GM12878 (cell line): ENCODE data around the gene GSS. TPM values are rescaled to one million over a fixed set of nuclear protein-coding genes. Genes with fewer than 3 reads are reported as not detected.

ENCODE experiments used
- ATAC-seq: fragments of 200-7000 bp; cut with Tn5 transposase; 3 replicates; pipeline ENCODE4 v1.9.1; 2020; ENCODE audit warnings: mild to moderate bottlenecking, moderate library complexity
- BruUV-seq: library from RNA; stranded (reverse); fragments of 400-500 nt; replicated peaks from 2 replicates; lab custom pipeline; 2021; lab: Mats Ljungman, UMichigan
- CTCF ChIA-PET: fragments of 300-600 bp; sonication (Branson Sonifier 250); formaldehyde crosslinking; extraction: SDS; loops from one replicate; lab custom pipeline; 2021; ENCODE audit warnings: inconsistent platforms; lab: Yijun Ruan, JAX
- POLR2A ChIA-PET: fragments of 350-600 bp; formaldehyde crosslinking; extraction: SDS; loops from one replicate; lab custom pipeline; 2021; ENCODE audit warnings: inconsistent platforms; lab: Charles Lee
- RAD21 ChIA-PET: fragments of 300-600 bp; sonication (Branson Sonifier 250); formaldehyde crosslinking; loops from one replicate; lab custom pipeline; 2023; ENCODE audit warnings: antibody characterized with exemption; ENCODE audit not compliant: unreplicated experiment; lab: Charles Lee
- SMC1A ChIA-PET: fragments of 300-600 bp; sonication (Branson Sonifier 250); formaldehyde crosslinking; loops from one replicate; lab custom pipeline; 2023; ENCODE audit not compliant: unreplicated experiment, uncharacterized antibody; lab: Charles Lee
- DNase-seq: peaks from one replicate; pipeline ENCODE4 v3.0.0-alpha.2; 2011; ENCODE audit warnings: low read depth, low spot score
- FAIRE-seq: peaks from 3 replicates; lab custom pipeline; 2011; peaks lifted over from hg19 to GRCh38; lab: Jason Lieb, UNC
- H2AFZ ChIP-seq: 2 replicates; pipeline ENCODE4 v1.6.0; 2011; ENCODE audit warnings: low read depth, low read length, control low read depth; ENCODE audit not compliant: control insufficient read depth
- H3K27ac ChIP-seq: 2 replicates; pipeline ENCODE4 v1.5.1; 2011; ENCODE audit warnings: control low read depth; ENCODE audit not compliant: control insufficient read depth, insufficient read depth
- H3K27me3 ChIP-seq, 2 experiments: replicated peaks in 1 of 2; 2 replicates each; pipeline versions ENCODE4 v1.6.0 to v1.6.1; 2011; ENCODE audit warnings: low read length in 1 of 2; ENCODE audit not compliant: control insufficient read depth in 2 of 2, insufficient read depth in 2 of 2
- H3K36me3 ChIP-seq, 2 experiments: 2 replicates each; pipeline ENCODE4 v1.5.1; 2011; ENCODE audit warnings: low read length in 1 of 2; ENCODE audit not compliant: control insufficient read depth in 2 of 2, insufficient read depth in 2 of 2
- H3K4me1 ChIP-seq: 2 replicates; pipeline ENCODE4 v1.6.1; 2011; ENCODE audit warnings: mild to moderate bottlenecking, low read length, moderate library complexity, mixed read lengths; ENCODE audit not compliant: control insufficient read depth, insufficient read depth
- H3K4me2 ChIP-seq: 2 replicates; pipeline ENCODE4 v1.6.0; 2011; ENCODE audit warnings: control low read depth; ENCODE audit not compliant: control insufficient read depth, insufficient read depth
- H3K4me3 ChIP-seq: fragments of 200-600 bp; sonication (generic); 2 replicates; pipeline ENCODE4 v1.5.1; 2016
- H3K79me2 ChIP-seq: 2 replicates; pipeline ENCODE4 v1.6.0; 2011; ENCODE audit warnings: low read length; ENCODE audit not compliant: control insufficient read depth, insufficient read depth
- H3K9ac ChIP-seq: 2 replicates; pipeline ENCODE4 v1.8.0; 2011; ENCODE audit warnings: low read length, control low read depth, mixed read lengths; ENCODE audit not compliant: control insufficient read depth, insufficient read depth
- H3K9me3 ChIP-seq: replicated peaks from 3 replicates; pipeline ENCODE4 v1.5.1; 2011; ENCODE audit warnings: mild to moderate bottlenecking, low read length; ENCODE audit not compliant: control insufficient read depth, insufficient read depth
- H4K20me1 ChIP-seq: 2 replicates; pipeline ENCODE4 v1.6.0; 2011; ENCODE audit not compliant: control insufficient read depth, insufficient read depth
- BRCA1 ChIP-seq: IDR thresholded peaks from 2 replicates; pipeline ENCODE4 v1.6.1; 2011; ENCODE audit warnings: low read depth, low read length, improper control_type of control experiment
- CBX3 ChIP-seq: fragments of 200-600 bp; sonication (generic); IDR thresholded peaks from 2 replicates; pipeline ENCODE4 v1.6.1; 2016; ENCODE audit warnings: low read depth, borderline replicate concordance
- CREM ChIP-seq: IDR thresholded peaks from 2 replicates; pipeline ENCODE4 v1.6.1; 2014; ENCODE audit warnings: antibody characterized with exemption, low read depth
- EGR1 ChIP-seq, 2 experiments: IDR thresholded peaks; 1 replicate in 1 of 2; 2 replicates in 1 of 2; pipeline ENCODE4 v1.6.1; 2011 to 2012; ENCODE audit warnings: low read depth in 2 of 2, low read length in 2 of 2, borderline replicate concordance in 1 of 2, mild to moderate bottlenecking in 1 of 2, moderate library complexity in 1 of 2
- EP300 ChIP-seq, 2 experiments: fragments of 150-350 bp in 1 of 2; IDR thresholded peaks; 2 replicates each; pipeline ENCODE4 v1.6.1; 2011 to 2012; ENCODE audit warnings: low read depth in 2 of 2, low read length in 2 of 2, borderline replicate concordance in 1 of 2, improper control_type of control experiment in 1 of 2, inconsistent platforms in 1 of 2; ENCODE audit not compliant: control insufficient read depth in 1 of 2
- FOXK2 ChIP-seq: fragments of 450-650 bp; IDR thresholded peaks from 2 replicates; pipeline ENCODE4 v1.6.1; 2017; ENCODE audit warnings: mild to moderate bottlenecking, moderate library complexity
- GATAD2B ChIP-seq: fragments of 450-650 bp; conservative IDR thresholded peaks from 2 replicates; pipeline ENCODE4 v1.6.1; 2017; ENCODE audit warnings: low read depth, mild to moderate bottlenecking, moderate library complexity
- NR2C1 ChIP-seq: fragments of 450-650 bp; IDR thresholded peaks from 2 replicates; pipeline ENCODE4 v1.6.1; 2017; ENCODE audit warnings: antibody characterized with exemption, mild to moderate bottlenecking, moderate library complexity
- PML ChIP-seq: IDR thresholded peaks from 2 replicates; pipeline ENCODE4 v1.6.1; 2012; ENCODE audit warnings: low read length, inconsistent platforms
- POLR2AphosphoS2 ChIP-seq: IDR thresholded peaks from 2 replicates; pipeline ENCODE4 v1.6.1; 2011; ENCODE audit warnings: low read depth, mild to moderate bottlenecking, low read length, improper control_type of control experiment, moderate library complexity
- SIN3A ChIP-seq: IDR thresholded peaks from 2 replicates; pipeline ENCODE4 v1.6.1; 2012; ENCODE audit warnings: low read depth, low read length, improper control_type of control experiment
- SMAD1 ChIP-seq: fragments of 450-650 bp; IDR thresholded peaks from 2 replicates; pipeline ENCODE4 v1.6.1; 2018; ENCODE audit warnings: mild to moderate bottlenecking, low read depth; ENCODE audit not compliant: partially characterized antibody
- SMARCA5 ChIP-seq: fragments of 450-650 bp; IDR thresholded peaks from 2 replicates; pipeline ENCODE4 v1.6.1; 2017; ENCODE audit warnings: mild to moderate bottlenecking
- SP1 ChIP-seq: IDR thresholded peaks from one replicate; pipeline ENCODE4 v1.6.1; 2011; ENCODE audit warnings: low read depth, low read length
- TARDBP ChIP-seq: IDR thresholded peaks from 2 replicates; pipeline ENCODE4 v1.6.1; 2016; ENCODE audit warnings: borderline replicate concordance
- TCF12 ChIP-seq: IDR thresholded peaks from 2 replicates; pipeline ENCODE4 v1.6.1; 2011; ENCODE audit warnings: low read depth, mild to moderate bottlenecking, low read length
- TCF3 ChIP-seq: IDR thresholded peaks from 2 replicates; pipeline ENCODE4 v1.6.1; 2012; ENCODE audit warnings: low read depth, mild to moderate bottlenecking, low read length, borderline replicate concordance; ENCODE audit not compliant: insufficient read depth
- TCF7 ChIP-seq: IDR thresholded peaks from 2 replicates; pipeline ENCODE4 v1.6.1; 2014; ENCODE audit warnings: antibody characterized with exemption, borderline replicate concordance
- WGBS: methylation state at CpG from one replicate; pipeline ENCODE4 v1.1.6; 2016; ENCODE audit warnings: low lambda C conversion rate; ENCODE audit not compliant: insufficient replicate concordance, insufficient coverage; ENCODE audit errors: missing lambda C conversion rate; 5-methylcytosine and 5-hydroxymethylcytosine counted together
- in situ Hi-C: fragments of 300-500 bp; cut with MboI; formaldehyde crosslinking; loops from 9 replicates; pipeline ENCODE4 v1.14.3; 2018; ENCODE audit warnings: mixed read lengths
- intact Hi-C: fragments of 100-400 bp; cut with micrococcal nuclease; formaldehyde crosslinking; loops from one replicate; pipeline ENCODE4 v1.14.2; 2022; ENCODE audit not compliant: unreplicated experiment
- polyA plus RNA-seq, 11 experiments: library from polyadenylated mRNA; depleted of rRNA in 4 of 11; unstranded in 6 of 11; stranded (reverse) in 5 of 11; fragments of >200 nt; fragmentation: Nextera tagmentation in 4 of 11; fragmentation: Illumina TruSeq in 1 of 11; extraction: Ambion mirVana in 4 of 11; extraction: Trizol in 1 of 11; gene quantifications; 1 replicate in 1 of 11; 2 replicates in 10 of 11; pipeline versions ENCODE4 v1.2.1 to v1.2.3, GENCODE V29; 2011 to 2016; ENCODE audit warnings: inconsistent platforms in 2 of 11, missing spikeins in 2 of 11, low read depth in 1 of 11
- total RNA-seq, 4 experiments: library from RNA; depleted of rRNA in 3 of 4; stranded (reverse); fragments of >200 nt in 3 of 4; fragmentation: Illumina TruSeq in 1 of 4; extraction: Trizol in 1 of 4; gene quantifications; 2 replicates each; pipeline versions ENCODE4 v1.2.1 to v1.2.3, GENCODE V29; 2013 to 2021
- TF ChIP-seq, protein P1 (sequence below): IDR thresholded peaks from 2 replicates; pipeline ENCODE4 v1.6.1; 2012; ENCODE audit warnings: low read length, inconsistent platforms
- TF ChIP-seq, protein P2 (sequence below): fragments of 450-650 bp; IDR thresholded peaks from 2 replicates; pipeline ENCODE4 v1.6.1; 2017; ENCODE audit warnings: low read depth, mild to moderate bottlenecking, moderate library complexity

The GSS gene
- total and polyA plus RNA-seq, 10 of the 15 experiments (the other 5 are each of a cell fraction or from before 2014, with no cell fraction given) = 12.7 to 120 (median 67.4) TPM

DNA sequence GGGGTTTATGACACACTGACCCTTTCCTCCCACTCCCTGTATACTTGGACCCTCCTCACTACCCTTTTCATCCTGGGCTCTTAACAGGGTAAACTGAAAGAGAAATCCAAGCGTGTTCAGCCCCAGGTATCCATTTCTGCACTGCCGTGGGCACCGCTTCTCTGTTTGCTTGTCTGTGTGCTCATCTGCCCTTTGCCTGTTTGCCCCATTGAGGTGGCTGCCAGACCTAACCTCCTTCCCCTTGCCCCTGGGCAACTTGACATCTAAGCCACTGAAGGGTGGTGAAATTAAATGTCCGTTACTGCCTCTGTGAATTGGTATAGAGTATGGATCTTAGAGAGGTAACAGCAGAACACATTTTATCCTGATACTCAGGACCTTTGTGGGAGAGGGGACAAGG is 40.5 kb downstream of the GSS start:
- Histone ChIP-seq H3K79me2 (no peaks in the 10 kb centered on the region), H3K4me1 (no peaks in the 10 kb centered on the region), H3K9ac (no peak overlapping the region), H3K4me2 (no peak overlapping the region), H2AFZ (no peak overlapping the region), H3K36me3 (no peaks in the 10 kb centered on the region), H4K20me1 (no peaks in the 10 kb centered on the region), H3K27me3 (no peaks in the 10 kb centered on the region), H3K9me3 (no peaks in the 10 kb centered on the region), H3K4me3 (no peak overlapping the region), H3K27ac (no peak overlapping the region)
- intact Hi-C loops (no loop called here), in situ Hi-C loops (no loop called here)
- 78% methylated on average over 4 of the region's 4 CpGs for WGBS
- no peak for ATAC-seq
- no TSS peak for BruUV-seq
- POLR2A ChIA-PET = no interaction called here
- TF ChIP-seq TCF12 (no peak), CBX3 (no peak), SP1 (no peak), NR2C1 (no peak), TCF3 (no peak), FOXK2 (no peak), PML (no peak), TARDBP (no peak), SMAD1 (no peak), GATAD2B (no peak), SMARCA5 (no peak), POLR2AphosphoS2 (no peak), SIN3A (no peak), BRCA1 (no peak), EGR1 (IDR thresholded peaks at IDR 0.05; ENCODE audit: borderline replicate concordance in 1 of 2, low read depth in 2 of 2, low read length in 2 of 2) (no peak), TCF7 (no peak), CREM (no peak), EP300 (IDR thresholded peaks at IDR 0.05; ENCODE audit: borderline replicate concordance in 1 of 2, control insufficient read depth in 1 of 2, low read depth in 2 of 2, low read length in 2 of 2) (no peak)
- TF ChIP-seq, protein P1, sequence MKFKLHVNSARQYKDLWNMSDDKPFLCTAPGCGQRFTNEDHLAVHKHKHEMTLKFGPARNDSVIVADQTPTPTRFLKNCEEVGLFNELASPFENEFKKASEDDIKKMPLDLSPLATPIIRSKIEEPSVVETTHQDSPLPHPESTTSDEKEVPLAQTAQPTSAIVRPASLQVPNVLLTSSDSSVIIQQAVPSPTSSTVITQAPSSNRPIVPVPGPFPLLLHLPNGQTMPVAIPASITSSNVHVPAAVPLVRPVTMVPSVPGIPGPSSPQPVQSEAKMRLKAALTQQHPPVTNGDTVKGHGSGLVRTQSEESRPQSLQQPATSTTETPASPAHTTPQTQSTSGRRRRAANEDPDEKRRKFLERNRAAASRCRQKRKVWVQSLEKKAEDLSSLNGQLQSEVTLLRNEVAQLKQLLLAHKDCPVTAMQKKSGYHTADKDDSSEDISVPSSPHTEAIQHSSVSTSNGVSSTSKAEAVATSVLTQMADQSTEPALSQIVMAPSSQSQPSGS = no peak
- TF ChIP-seq, protein P2, sequence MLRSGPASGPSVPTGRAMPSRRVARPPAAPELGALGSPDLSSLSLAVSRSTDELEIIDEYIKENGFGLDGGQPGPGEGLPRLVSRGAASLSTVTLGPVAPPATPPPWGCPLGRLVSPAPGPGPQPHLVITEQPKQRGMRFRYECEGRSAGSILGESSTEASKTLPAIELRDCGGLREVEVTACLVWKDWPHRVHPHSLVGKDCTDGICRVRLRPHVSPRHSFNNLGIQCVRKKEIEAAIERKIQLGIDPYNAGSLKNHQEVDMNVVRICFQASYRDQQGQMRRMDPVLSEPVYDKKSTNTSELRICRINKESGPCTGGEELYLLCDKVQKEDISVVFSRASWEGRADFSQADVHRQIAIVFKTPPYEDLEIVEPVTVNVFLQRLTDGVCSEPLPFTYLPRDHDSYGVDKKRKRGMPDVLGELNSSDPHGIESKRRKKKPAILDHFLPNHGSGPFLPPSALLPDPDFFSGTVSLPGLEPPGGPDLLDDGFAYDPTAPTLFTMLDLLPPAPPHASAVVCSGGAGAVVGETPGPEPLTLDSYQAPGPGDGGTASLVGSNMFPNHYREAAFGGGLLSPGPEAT = no peak
- FAIRE-seq = no peak
- DNase-seq = no peak
- CTCF ChIA-PET = no interaction called here
- RAD21 ChIA-PET = no interaction called here
- SMC1A ChIA-PET = no interaction called here
